ENCODE data around the gene ZNF836.

- TF ChIP-seq CTCF (IDR thresholded peaks at IDR 0.05) (no peak), POLR2A (IDR thresholded peaks at IDR 0.05) (no peak)
These were observed 39.8 kb upstream of the ZNF836 start for GRCh38 chr19:52211203-52211602.
